8988T (cell line): ENCODE results near the gene TMCO4.
"Not testable (repeated sequence)": the region's sequence is repeated elsewhere in the genome, so short reads cannot be mapped to it uniquely, and the experiment has no call there.

Source experiments
- DNase-seq: peaks from one replicate; pipeline ENCODE4 v3.0.0; 2011

Gene TMCO4

DNA sequence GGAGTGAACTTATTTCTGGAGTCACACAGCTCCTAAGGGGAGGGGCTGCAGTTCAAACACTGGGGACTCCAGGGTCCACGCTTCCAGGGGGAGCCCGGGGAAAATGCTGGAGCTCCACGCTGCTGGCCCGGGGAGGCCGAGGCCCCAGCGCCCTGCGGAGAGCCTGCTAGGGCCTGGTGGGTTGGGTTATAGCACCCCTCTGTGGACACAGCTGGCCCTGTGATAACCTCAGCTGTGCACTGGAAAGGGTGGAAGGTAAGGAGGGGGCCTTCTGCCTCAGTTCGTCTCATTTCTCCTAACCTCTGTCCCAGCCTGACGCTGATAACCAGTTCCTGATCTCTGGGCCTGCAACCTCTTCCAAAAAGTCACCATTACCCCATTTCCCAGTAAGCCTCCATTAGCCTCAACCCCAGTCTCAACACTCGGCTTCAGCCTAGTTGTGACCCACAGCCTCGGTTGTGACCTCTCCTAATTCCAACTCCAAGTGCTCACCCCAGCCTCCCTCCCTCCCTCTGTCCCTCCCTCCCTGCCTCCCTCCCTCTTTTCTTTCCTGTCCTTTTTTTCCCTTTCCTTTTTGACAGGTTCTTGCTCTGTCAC lies 148.5 kb downstream of the TMCO4 start:
- peak; percentile 86 for DNase-seq

DNA sequence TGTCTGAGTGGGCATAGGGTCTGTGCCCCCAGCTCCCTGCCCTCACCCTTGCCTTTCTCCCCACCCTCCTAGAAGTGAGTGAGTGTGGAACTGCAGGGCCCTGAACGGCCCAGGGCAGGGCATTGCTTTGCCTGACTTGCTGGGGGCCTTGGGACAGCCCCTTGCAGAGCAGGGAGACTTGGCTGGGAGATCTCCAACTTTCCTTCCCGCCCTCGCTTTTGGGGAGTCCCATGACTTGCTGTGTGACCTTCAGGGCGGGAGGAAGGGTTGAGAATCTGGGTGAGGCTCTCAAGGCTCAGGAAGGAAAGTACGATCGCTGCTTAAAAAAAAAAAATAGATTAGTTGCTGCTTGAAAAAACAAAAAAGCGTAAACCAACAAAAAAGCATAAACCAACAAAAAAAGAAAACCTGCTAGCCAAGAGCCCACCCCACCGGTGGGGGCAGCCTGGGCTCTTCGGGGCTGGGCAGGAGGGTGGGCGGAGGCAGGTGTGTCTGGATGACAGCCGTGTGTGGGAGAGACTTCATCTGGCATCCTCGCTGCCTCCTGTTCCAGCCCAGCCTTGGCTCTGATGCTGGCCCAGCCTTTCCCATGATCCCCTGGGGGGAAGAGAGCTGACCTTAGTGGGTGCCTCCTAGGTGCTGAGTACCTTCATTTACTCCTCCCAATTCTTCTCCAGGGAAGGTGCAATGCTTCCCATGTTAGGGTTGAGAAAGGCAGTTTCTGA lies 149.1 kb downstream of the TMCO4 start:
- DNase-seq, result no peak

DNA sequence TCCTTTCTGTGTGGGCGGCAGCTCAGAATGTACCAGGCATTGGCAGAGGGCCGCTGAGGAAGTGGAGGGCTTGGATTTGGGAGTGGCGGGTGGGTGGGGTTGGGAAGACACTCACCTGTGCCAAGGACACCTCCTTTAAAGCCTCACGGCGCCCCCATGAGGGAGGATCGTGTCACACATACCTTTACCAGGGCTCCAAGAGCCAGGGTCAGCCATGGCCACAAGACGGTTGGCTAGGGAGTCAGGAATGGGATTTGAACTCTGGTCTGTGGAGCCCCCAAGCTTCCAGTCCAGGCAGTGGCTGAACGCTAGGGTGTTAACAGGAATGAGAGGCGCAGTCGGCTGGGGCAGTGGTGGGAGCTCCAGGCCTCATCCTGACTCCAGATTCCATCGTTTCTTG lies 151.0 kb downstream of the TMCO4 start:
- DNase-seq, result no peak

DNA sequence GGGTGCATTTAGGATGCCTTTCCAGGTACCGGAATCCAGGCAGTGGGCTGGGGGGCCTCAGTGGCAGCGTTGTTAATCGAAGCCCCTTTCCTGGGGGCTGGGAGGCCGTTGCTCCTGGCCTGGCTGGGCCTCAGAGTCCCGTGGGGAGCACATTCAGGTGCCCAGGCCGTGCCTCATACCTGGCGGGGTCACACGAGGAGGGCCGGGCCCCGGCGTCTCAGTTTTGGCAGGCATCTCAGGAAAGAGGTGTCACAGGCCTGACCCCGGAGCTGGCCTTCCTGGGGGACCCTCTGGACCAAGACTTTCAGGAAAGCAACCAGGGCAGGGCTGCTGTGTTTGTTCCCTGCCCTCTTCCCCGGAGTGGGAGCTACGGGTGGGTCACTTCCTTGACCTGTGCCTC lies 151.5 kb downstream of the TMCO4 start:
- DNase-seq, result no peak

DNA sequence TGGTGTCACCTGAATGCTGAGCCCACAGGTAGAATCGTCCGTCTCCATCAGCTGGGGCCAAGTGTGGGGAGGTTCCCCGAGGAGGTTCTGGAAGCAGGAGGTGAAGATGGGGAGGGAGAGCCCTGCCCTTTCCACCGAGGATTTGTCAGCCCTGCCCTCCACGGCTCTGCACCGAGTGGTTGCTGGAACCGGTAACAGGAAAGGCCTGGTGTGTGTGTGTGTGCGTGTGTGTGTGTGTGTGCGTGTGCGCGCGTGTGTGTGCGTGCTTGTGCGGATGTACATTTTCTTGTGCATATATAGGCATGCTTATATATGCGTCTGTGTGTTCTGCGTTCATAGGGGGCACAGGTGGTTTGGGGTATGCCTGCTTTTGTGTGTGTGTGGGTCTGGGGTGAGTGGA lies 152.1 kb downstream of the TMCO4 start:
- DNase-seq, result no peak

DNA sequence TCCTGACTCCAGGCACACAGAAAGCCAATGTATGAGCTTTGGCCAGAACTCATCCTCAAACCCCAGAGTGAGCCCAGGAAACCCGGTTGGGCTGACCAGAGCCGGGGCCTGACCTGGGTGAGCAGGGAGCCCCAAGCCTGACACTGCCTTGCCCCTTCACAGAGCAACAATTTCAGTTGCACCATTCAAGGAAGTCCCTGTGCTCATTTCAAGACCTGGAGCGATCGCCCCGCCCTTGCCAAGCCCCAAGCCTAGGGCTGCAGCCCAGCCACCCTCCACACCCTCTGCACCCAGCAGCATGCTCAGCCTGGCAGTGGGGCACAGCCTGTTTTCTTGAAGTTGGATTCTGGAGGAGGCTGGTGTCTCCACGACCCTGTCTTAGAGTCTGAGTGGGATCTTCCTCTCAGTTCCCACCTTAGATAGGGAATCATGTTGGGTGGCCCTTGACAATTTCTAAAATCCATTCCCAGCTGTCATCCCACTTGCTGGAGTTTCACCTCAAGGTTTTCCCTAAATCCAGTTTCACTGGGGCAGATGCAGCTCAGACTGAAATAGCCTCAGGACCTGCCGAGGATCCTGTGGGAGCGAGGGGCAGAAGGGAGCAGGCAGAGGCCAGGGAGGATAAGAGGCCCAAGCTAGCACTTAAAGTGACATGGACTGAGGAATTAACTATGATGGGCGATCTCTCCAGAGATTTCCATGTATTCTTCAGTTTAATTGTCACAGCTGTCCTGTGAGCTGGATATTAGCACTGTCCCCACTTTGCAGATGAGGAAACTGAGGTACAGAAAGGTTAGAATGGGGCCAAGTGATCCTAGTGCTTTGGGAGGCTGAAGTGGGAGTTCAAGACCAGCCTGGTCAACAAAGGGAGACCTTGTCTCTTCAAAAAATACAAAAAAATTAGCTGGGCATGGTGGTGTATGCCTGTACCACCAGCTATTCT lies 153.1 kb downstream of the TMCO4 start:
- no peak for DNase-seq

DNA sequence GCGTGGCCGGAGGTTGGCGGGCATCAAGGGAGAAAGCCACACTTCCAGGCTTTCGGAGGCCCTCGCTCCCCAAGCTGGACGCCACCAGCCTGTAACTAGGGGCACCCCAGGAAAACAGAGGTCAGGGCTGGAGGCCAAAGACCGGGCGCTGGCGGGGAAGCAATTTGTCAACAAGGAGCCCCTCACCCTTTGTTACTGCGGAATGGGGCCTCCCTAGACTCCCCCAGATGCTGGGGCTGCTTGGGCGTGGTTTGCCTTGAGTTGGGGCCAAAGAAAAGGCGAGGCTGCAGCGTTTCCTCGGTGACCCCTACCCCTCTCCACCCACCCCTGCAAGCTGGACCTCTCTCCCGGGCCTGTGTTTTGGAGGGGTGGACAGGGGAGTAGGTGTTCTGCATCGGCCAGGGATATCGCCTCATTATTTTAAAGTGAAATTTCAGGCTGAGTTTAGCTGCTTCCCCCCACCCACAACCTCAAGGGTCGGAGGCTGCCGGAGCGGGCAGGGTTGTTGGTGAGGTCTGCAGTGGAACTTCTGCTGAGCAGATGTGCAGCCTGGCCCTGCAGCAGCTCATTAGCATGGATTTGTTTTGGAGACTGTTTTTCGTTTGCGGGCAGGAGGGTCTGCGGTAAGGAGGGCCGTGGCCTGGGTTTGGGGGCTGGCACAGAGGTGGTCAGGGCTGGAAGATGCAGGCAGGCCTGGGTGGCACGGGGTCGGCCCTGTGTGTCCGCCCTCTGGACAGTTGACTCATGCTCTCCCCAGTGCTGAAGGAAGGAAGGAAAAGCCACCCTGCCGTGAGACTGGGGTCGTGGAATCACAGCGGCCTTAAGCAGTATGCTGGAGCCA lies 154.1 kb downstream of the TMCO4 start:
- no peak for DNase-seq

DNA sequence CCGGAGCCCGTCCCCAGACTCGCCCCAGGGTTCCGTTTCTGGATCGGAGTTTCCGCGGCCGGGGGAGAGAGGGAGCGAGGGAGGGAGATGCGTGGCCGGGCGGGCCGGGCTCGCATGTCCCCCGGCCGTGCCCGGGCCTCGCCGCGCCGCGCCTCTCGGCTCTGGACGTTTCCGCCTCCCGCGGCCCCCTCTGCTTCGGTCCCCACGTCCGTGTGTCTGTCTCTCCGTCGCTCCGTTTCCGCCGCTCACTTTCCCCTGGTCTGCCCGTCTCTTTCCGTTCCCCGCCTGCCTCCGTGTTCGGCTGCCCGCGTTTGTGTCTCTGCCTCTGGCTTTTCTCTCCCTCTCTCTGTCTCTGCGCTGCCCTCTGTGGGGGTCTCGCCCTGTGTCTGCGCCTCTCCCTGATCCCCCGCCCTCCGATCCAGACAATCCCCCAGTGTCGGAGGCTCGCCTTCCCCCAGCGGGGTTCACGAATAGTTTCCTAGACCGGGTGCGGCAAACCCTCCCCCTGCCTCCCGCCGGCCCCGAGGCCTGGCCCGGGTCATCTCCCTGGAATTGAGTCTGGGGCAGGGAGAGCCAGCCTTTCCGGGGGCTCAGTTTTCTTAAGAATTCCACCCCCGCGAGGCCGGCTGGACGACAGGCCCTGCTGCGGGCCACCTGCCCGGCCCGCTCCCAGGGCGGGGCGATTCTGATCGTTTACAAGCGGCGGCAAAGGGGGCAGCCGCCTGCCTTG lies 154.9 kb downstream of the TMCO4 start:
- DNase-seq, result peak; percentile 78

DNA sequence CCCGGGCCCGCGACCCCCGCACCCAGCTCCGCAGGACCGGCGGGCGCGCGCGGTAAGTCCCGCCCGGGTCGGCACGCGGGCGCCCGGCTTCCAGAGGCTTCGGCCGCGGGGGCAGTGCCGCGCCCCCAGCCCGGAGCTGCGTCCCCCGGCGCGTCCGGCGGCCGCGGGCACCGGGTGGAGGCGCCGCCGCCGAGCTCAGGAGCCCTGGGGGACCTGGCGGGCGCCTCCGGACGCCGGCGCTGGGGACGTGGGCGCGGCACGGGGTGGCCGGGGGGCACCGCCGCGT lies 155.4 kb downstream of the TMCO4 start:
- no peak for DNase-seq

DNA sequence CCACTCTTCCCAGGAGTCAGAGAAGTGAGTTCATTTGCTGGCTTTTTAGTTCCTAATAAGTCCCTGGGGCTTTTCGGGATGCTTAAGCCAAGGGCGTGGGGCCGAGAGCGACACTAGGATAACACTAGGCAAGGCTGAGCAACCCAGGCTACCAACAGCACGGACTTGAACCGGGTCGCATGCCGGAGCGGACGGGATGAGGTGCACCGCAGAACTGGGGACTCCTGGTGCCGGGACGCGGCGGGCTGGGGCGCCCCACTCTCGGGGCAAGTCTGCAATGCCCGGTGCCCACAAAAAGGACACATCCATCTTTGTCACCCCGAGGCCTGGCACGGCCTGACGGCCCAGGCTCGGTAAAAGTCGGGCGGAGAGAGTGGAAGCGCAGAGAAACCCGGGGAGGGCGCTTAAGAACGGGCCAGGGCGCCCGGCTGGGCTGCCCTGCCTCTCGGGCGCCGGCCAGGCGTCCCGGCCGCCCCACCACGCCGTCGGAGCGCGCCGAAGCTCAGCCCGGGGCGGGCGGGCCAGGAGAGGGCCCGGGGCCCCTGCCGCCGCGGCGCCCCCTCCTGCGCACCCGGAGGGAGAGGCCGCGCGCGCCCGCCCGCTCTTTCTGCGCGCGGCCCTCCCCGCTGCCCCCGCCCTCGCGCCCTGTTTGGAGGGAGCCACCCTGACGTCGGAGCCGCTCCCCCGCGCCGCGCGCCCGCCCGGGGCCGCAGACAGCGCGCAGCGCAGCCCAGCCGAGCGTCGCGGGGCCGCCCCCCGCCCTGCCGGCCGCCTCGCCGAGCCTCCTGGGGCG lies 155.9 kb downstream of the TMCO4 start, which contains the start of gene NBL1:
Gene NBL1 (plus strand): TSS at position 710 of the 793 bp plus-strand sequence. CDS start 10,720 bp downstream, outside the sequence.
- peak; percentile 79 for DNase-seq

DNA sequence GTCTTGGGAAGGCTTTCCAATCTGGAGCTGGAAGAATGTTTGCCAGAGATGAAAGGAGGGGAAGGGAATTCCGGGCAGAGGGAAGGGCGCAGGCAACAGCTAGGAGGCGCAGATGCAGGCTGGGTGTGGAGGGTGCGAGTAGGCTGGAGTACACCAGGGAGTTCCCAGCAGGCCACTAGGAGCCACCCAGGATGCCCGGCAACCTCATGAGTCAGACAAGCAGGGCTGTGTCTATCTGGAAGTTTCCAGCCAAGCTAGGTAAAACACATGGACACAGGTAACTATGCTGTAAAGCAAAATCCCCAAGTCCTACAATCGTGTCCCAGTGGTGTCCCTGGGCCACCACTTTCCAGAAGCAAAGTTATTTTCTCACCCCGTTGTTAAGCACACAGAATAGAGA lies 156.6 kb downstream of the TMCO4 start:
- peak; percentile 93 for DNase-seq

DNA sequence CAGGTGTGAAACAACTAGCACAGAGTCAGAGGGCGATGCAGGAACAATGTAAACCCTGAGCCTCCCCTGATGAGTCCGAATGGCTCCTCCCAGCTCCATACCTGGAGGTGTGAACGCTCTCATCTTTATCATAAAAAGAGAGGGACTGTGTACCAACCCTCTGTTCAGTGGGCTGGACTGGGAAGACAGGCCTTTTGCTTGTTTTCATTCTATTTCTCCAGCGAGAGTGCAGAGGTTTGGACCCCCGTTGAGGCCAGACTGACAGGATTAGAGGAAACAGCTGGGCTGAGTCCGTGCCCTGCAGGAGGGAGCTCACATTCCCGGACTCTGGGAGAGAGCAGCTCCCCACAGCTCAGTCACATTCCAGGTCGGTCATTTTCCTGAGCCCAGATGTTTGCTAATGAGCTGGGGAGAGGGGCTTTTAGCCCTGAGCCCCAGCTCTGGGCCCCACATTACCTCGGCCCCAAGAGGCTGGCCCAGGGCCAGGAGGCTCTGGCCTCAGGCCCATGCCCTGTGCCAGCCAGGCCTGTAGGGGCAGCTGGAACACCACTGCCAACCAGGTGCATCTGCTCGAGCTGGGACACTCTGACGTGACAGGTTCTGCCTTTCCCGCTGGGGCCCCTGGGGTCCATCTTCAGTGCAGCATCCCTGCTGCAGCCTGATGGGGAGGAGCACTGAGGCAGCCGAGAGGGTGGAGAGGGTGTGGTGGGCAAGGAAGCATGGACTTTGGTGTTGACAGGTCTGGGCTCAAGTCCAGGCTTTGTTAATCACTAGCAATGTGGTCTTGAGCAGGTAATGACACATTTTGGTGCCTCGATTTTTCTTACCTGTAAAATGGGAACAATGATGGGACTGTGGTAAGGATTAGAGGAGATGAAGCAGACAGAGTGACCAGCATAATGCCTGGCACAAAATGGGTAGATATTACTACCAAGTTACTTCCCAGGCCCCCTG lies 159.1 kb downstream of the TMCO4 start:
- DNase-seq, result no peak

DNA sequence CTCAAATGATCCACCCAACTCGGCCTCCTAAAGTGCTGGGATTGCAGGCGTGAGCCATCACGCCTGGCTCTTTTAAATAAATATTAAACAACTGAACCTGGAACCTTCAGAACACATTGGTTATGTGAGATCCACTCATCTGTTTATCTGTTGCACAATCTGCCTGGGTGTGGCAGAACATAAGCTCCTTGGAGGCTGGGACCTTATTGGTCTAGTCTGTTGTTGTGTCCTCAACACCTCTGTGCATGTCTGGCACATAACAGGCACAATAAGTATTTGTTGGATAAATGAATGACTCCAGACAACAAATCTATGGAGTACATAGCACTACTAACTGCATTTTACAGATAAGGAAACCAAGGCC lies 159.7 kb downstream of the TMCO4 start:
- DNase-seq, result no peak

DNA sequence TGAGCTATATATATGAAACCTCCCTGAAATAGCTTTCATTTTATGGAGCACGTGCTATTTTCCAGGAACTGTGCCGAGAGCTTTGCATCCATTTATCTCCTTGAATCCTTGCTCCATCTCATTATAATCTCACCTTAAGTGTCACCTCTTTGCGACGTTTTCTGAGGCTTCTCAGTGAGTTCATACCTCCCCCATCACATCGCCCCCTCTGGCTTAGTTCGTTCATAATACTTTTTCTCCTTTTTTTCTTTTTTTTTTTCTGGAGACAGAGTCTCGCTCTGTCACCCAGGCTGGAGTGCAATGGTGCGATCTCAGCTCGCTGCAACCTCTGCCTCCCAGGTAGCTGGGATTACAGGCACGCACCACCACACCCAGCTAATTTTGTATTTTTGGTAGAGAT lies 160.5 kb downstream of the TMCO4 start:
- DNase-seq, result not testable (repeated sequence)

DNA sequence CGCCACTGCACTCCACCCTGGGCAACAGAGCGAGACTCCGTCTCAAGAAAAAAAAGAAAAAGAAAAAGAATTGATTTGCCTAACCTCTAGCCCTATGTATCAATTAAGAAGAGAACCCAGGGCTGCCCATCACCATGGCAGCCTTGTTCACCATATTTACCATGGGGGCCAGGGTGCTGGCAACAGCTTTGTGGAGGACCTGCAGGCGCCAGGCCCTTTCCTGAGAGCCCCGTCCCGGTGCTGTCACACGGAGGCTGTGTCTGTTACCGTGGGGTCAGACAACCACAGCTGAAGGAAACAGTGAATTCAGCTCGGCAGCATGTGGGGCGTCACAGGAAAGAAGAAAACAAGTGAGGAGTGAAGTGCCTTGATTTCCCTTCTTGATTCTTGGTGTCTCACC lies 162.1 kb downstream of the TMCO4 start:
- DNase-seq, result no peak

DNA sequence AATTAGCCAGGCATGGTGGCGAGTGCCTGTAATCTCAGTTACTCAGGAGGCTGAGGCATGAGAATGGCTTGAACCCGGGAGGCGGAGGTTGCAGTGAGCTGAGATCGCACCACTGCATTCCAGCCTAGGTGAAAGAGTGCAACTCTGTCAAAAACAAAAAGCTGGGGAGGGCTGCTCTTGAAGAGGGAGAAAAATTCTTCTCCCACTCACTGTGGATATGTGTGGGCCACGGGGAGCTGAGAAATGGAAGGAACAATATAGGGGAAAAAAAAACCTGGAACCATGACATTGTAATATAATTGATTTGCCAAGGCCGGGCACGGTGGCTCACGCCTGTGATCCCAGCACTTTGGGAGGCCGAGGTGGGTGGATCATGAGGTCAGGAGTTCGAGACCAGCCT lies 163.0 kb downstream of the TMCO4 start:
- not testable (repeated sequence) for DNase-seq

DNA sequence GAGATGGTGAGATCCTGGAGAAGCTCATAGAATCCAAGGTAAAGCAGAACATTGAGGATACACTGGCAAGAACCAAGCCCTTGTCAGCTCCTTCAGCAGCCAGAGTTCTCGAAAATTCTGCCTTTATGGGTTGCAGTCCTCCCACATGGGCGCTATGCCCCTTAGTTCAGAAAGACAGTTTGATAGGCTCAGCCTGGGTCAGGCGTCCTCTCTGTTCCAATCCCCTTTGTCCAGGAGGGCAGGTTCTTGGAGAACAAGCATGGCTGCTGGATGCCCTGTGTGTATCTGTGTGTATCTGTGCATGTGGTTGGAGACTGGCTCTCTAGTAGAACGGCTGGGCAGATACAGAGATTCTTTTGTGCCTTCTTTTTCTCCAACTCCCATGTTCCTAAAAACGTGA lies 163.7 kb downstream of the TMCO4 start:
- no peak for DNase-seq

DNA sequence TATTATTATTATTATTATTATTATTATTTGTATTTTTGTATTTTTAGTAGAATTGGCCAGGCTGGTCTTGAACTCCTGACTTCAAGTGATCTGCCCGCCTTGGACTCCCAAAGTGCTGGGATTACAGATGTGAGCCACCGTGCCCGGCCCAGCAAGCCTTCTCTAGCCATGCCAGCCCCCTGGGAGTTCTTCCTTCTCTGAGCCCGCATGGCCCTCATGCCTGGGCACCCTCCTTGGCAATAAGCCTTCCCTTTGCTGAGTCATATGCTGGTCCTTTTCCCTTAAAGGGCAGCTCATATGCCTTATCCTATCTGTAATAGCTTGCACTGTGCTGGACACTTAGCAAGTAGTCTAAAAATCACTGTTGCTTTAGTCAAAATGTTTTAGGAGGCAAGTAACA lies 164.1 kb downstream of the TMCO4 start:
- DNase-seq, result no peak

DNA sequence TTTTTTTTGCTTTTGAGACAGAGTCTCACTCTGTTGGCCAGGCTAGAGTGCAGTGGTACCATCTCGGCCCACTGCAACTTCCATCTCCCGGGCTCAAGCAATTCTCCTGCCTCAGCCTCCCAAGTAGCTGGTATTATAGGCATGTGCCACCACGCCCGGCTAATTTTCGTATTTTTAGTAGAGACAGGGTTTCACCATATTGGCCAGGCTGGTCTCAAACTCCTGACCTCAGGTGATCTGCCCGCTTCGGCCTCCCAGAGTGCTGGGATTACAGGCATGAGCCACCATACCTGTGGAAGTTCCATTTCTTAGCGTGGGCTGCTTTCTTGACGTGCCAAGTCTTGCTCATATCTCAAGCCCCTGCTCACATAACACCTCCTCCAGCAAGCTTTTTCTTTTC lies 164.7 kb downstream of the TMCO4 start:
- DNase-seq, result not testable (repeated sequence)

DNA sequence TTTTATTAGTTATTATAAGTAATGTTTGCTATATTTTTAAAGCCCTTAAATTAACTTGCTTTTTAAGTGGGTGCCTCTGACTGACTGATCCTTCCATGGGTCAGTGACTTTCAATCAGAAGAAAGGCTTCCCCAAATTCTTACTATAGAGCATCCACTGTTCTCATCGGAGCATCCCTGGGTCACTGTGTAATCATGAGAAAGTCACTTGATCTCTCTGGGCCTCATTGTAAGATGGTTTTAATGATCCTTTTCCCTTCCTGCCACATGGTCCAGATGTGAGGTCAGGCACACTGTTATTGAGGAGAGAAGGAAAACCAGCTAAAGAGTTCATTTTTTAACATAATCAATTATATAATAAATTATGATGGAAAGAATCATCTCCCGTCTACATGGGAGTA lies 166.6 kb downstream of the TMCO4 start:
- no peak for DNase-seq
